Sigmoid colon (tissue), 4 donors: ENCODE data around the gene EME1.

ENCODE experiments used
- POLR2A ChIP-seq, 2 donors: fragments of 450-650 bp; IDR thresholded peaks; one replicate each; pipeline ENCODE4 v1.6.1; 2016; ENCODE audit warnings: antibody characterized with exemption in 2 of 2, mild to moderate bottlenecking in 2 of 2, moderate library complexity in 2 of 2
- POLR2AphosphoS5 ChIP-seq, 4 donors: sonication (generic); formaldehyde crosslinking; IDR thresholded peaks; one replicate each; pipeline ENCODE4 v1.6.1; 2017; ENCODE audit warnings: antibody characterized with exemption in 4 of 4

DNA sequence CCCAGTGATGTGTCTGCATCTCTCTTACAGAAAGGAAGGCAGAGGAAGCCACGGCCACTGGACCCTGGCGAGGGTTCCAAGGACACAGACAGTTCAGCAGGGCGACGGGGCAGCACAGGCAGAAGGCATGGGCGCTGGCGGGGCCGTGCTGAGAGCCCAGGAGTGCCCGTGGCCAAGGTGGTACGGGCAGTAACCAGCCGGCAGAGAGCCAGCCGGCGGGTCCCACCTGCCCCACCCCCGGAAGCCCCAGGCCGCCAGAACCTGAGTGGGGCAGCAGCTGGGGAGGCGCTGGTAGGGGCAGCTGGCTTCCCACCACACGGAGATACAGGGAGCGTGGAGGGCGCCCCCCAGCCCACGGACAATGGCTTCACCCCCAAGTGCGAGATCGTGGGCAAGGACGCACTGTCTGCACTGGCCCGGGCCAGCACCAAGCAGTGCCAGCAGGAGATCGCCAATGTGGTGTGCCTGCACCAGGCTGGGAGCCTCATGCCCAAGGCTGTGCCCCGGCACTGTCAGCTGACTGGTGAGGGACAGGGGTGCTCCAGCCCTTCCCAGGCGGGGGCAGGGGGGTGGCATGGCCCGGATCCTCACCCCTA lies 19.3 kb upstream of the EME1 start:
- TF ChIP-seq POLR2AphosphoS5 (IDR thresholded peaks at IDR 0.05), result no peak
- no peak for TF ChIP-seq POLR2A (IDR thresholded peaks at IDR 0.05)
